DMS 273 (cell line): ENCODE results near the gene BAG5.

Source experiments
- DNase-seq: peaks from one replicate; lab custom pipeline; 2025; ENCODE audit not compliant: unreplicated experiment; lab: John Stamatoyannopoulos, UW

Gene BAG5

GRCh38 chr14:103562429-103563225, at the start of gene BAG5, which contains the start of gene COA8:
Gene BAG5, minus strand, starts transcription at chr14:103562657. Its CDS starts 1,493 bp downstream, at chr14:103561164.
Gene COA8, plus strand, starts transcription at chr14:103562960. Its CDS starts 42 bp downstream, at chr14:103563002.
- DNase-seq: peak; percentile 97

- no peak for DNase-seq
Observed at GRCh38 chr14:103611215-103611614, 48.8 kb upstream of the BAG5 start.

GRCh38 chr14:103609081-103609480, 46.6 kb upstream of the BAG5 start:
- peak; percentile 66 for DNase-seq

- no peak for DNase-seq
Observed at GRCh38 chr14:103607822-103608221, 45.4 kb upstream of the BAG5 start.

- peak; percentile 96 for DNase-seq
Observed at GRCh38 chr14:103606963-103607668, 44.7 kb upstream of the BAG5 start.

DNA sequence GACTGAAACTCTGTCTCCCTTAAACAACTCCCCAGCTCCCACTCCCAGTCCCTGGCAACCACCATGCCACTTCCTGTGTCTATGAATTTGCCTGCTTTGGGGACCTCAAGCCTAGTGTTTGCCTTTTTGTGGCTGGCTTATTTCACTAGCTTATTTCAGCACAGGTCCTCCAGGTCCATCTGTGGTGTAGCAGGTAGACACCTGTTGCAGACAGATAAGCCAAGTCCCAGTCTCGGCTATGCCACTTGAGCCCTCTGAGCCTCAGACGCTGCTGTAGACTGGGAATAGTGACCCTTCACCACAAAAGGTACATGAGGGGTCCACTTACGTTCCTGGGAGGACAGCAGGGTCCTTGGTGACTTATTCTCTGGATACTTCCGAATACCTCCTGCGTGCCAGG, 42.2 kb upstream of the BAG5 start:
- no peak for DNase-seq

GRCh38 chr14:103600503-103600902, 38.0 kb upstream of the BAG5 start:
- DNase-seq: no peak

- DNase-seq: peak; percentile 67
Observed at GRCh38 chr14:103597623-103598377, 35.3 kb upstream of the BAG5 start.

DNA sequence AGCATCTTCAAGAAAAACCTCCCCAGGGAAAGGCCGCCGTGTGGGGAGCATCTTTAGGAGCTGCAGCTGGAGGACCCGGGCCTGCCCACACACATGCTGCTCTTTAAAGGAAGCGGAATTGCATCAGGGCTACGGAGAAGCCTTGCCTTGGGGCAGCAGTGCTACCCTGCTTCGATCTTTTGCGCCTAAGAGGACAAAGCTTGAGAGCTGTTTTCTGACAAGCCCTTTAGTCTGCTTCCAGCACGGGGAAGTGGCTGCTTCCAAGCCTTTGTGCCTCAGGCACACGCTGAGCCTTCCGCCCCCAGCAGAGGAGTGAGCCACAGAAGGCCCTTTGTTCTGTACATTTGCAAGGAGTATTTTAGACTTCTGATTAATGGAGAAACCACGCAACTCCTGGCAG, 31.8 kb upstream of the BAG5 start:
- peak; percentile 40 for DNase-seq

GRCh38 chr14:103593577-103593976, 31.1 kb upstream of the BAG5 start:
- no peak for DNase-seq

- no peak for DNase-seq
Observed at GRCh38 chr14:103584326-103584915, 22.0 kb upstream of the BAG5 start.

GRCh38 chr14:103581954-103582703, 19.7 kb upstream of the BAG5 start:
- DNase-seq: no peak

- DNase-seq: no peak
Observed at GRCh38 chr14:103581206-103581605, 18.7 kb upstream of the BAG5 start.

GRCh38 chr14:103578401-103579075, 16.1 kb upstream of the BAG5 start:
- no peak for DNase-seq

DNA sequence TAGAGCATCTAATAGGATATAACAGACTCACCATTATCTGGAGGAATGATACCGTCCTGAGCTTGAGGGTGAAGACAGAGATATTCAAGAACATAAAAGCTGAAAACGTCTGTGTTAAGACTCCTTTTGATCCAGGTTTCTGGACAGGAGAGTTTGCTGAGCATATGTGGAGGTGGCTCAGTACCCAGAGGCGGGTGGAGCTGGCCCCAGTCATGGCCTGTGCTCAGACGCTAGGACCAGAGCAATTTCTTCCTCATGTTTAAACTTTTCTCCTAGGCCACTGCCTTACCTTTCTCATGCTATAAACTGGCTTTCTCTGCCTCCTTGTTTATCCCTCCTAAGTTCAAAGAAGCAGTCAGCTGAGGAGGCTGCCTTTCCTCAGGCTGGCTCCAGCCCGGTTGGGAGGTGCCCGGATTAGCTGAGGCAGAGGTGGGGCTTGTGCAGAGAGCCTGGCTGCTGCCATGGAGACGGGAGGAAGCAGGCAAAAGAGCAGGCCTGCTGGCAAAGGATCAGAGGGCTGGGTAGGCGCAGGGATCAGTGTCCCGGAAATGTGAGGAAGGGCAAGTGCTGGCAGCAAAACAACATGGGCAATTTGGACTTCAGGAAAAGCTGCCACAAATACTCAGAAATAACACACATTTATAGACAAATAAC, 14.0 kb upstream of the BAG5 start:
- DNase-seq: peak; percentile 94

DNA sequence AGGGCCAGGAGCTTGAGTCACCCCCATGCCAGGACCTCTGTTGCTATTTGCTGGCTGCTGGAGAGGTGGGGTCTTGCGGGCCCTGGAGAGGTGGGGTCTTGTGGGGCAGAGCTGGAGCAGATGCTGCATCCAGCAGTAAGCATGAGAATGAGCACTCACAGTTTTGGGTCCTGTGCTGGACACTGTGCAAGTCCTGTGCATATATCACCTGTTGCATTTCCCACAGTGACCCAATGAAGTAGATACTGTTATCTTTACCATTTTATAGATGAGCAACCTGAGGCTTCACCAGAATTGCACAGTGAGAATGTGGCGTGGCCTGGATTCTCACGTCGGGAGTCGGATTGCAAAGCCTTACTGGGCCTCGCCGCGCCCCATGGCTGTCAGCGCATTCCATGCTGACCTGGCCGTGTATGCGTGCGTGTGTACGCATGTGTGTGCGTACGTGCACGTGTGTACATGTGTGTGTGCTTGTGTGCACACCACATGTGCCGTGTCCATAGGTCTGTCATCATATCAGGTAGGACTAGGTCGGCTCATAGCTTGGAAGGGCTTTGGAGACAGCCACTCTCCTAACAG, 12.3 kb upstream of the BAG5 start:
- no peak for DNase-seq

DNA sequence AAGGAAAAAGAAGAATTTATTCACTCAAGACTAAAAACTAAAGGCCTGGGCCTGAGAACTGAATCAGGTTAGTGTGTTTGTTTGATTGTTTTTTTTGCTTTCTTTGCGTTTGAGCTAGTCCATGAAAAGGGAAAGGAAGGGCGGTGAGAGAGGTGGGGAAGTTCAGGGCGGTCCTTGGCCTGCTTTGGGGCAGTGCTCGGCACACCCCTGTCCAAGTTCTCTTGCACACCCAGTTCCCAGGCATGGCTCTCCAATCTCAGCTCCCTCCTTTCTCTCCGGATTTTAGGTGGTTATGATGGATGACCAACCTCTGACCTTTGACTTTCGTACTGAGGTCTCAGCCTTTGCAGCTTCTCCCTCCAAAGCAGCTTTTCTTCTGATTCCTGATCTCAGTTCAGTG, 11.6 kb upstream of the BAG5 start:
- no peak for DNase-seq

- DNase-seq: no peak
Observed at GRCh38 chr14:103569408-103569807, 7.0 kb upstream of the BAG5 start.

DNA sequence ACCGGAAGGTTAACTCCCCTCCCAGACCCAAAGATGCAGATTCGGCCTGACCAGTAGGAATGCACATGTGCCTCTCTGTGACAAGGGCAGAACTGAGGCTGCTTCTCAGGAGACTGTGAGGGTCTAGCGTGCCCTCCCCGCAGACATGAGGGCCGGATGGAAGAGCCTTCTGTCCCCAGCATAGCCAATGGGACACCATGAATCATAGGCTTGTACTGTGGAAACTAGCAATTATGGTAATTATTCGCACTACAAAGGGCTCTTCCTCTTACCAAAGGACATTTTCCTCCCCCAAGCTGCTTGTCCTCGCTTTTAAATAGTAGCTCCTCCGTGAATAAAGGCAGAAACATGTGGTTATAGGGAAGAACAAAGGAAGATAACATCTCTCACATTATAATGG, 6.5 kb upstream of the BAG5 start:
- no peak for DNase-seq
